ENCODE data around the gene ARHGAP4.

Gene ARHGAP4

GRCh38 chrX:153961292-153961691 is 35.2 kb upstream of the ARHGAP4 start:
- no peak for DNase-seq

- no peak for DNase-seq
These were observed 34.7 kb upstream of the ARHGAP4 start for GRCh38 chrX:153960786-153961185.

GRCh38 chrX:153960077-153960476 is 34.0 kb upstream of the ARHGAP4 start:
- DNase-seq = no peak

GRCh38 chrX:153959649-153960048 is 33.6 kb upstream of the ARHGAP4 start:
- no peak for DNase-seq

- DNase-seq = no peak
These were observed 32.5 kb upstream of the ARHGAP4 start for GRCh38 chrX:153958605-153959004.

- DNase-seq = no peak
These were observed 31.2 kb upstream of the ARHGAP4 start for GRCh38 chrX:153957224-153957623.

- DNase-seq = no peak
These were observed 30.2 kb upstream of the ARHGAP4 start for GRCh38 chrX:153956044-153956907.

- DNase-seq = no peak
These were observed 29.2 kb upstream of the ARHGAP4 start for GRCh38 chrX:153955228-153955732.

- DNase-seq = no peak
These were observed 28.6 kb upstream of the ARHGAP4 start for GRCh38 chrX:153954558-153955227.

- DNase-seq = no peak
These were observed 28.0 kb upstream of the ARHGAP4 start for GRCh38 chrX:153953892-153954557.

- DNase-seq = peak; percentile 24
These were observed 27.3 kb upstream of the ARHGAP4 start for GRCh38 chrX:153953342-153953830.

- DNase-seq = no peak
These were observed 26.4 kb upstream of the ARHGAP4 start for GRCh38 chrX:153952373-153953026.

- DNase-seq = no peak
These were observed 25.8 kb upstream of the ARHGAP4 start for GRCh38 chrX:153951683-153952372.

GRCh38 chrX:153950127-153950526 is 24.1 kb upstream of the ARHGAP4 start:
- DNase-seq = no peak

- no peak for DNase-seq
These were observed 23.1 kb upstream of the ARHGAP4 start for GRCh38 chrX:153948847-153949805.

- no peak for DNase-seq
These were observed 22.0 kb upstream of the ARHGAP4 start for GRCh38 chrX:153948002-153948466.

GRCh38 chrX:153947009-153947769 is 21.1 kb upstream of the ARHGAP4 start:
- peak; percentile 11 to 49 for DNase-seq

GRCh38 chrX:153945956-153946943 is 20.2 kb upstream of the ARHGAP4 start:
- DNase-seq = no peak

- DNase-seq = no peak
These were observed 18.7 kb upstream of the ARHGAP4 start for GRCh38 chrX:153944800-153945150.
